Keratinocyte (primary cell): ENCODE data around the gene IRF4. TPM values are rescaled to one million over a fixed set of nuclear protein-coding genes. Genes with fewer than 3 reads are reported as not detected.

Experiments
- DNase-seq: peaks from one replicate; pipeline ENCODE4 v3.0.0-alpha.2; 2011; ENCODE audit warnings: low read depth, missing footprints, low spot score
- FAIRE-seq: peaks from 2 replicates; lab custom pipeline; 2011; peaks lifted over from hg19 to GRCh38; lab: Jason Lieb, UNC
- H2AFZ ChIP-seq: 2 replicates; pipeline ENCODE4 v1.6.0; 2012; ENCODE audit warnings: low read length, control low read depth, inconsistent platforms; ENCODE audit not compliant: control insufficient read depth
- H3K27ac ChIP-seq: 2 replicates; pipeline ENCODE4 v1.5.1; 2011; ENCODE audit warnings: low read length; ENCODE audit not compliant: control insufficient read depth, insufficient read depth
- H3K27me3 ChIP-seq: 3 replicates; pipeline ENCODE4 v1.6.0; 2011; ENCODE audit warnings: low read length; ENCODE audit not compliant: control insufficient read depth, insufficient read depth; ENCODE audit errors: extremely low read depth
- H3K36me3 ChIP-seq, 2 experiments: 2 replicates in 1 of 2; 3 replicates in 1 of 2; pipeline ENCODE4 v1.5.1; 2011; ENCODE audit warnings: low read length in 2 of 2, mild to moderate bottlenecking in 1 of 2; ENCODE audit not compliant: control insufficient read depth in 2 of 2, insufficient read depth in 2 of 2; ENCODE audit errors: extremely low read depth in 1 of 2
- H3K4me1 ChIP-seq: 3 replicates; pipeline ENCODE4 v1.5.1; 2011; ENCODE audit warnings: low read length; ENCODE audit not compliant: control insufficient read depth, insufficient read depth; ENCODE audit errors: extremely low read depth
- H3K4me2 ChIP-seq: 3 replicates; pipeline ENCODE4 v1.6.0; 2011; ENCODE audit warnings: low read depth, low read length; ENCODE audit not compliant: control insufficient read depth, insufficient read depth; ENCODE audit errors: extremely low read depth
- H3K4me3 ChIP-seq, 3 experiments: fragments of 200-600 bp in 1 of 3; sonication (generic) in 1 of 3; 2 replicates in 2 of 3; 3 replicates in 1 of 3; pipeline ENCODE4 v1.5.1; 2011 to 2016; ENCODE audit warnings: low read length in 3 of 3, mild to moderate bottlenecking in 3 of 3, control low read depth in 2 of 3, inconsistent platforms in 1 of 3, low read depth in 1 of 3, mixed read lengths in 1 of 3, mixed run types in 1 of 3, moderate library complexity in 1 of 3; ENCODE audit not compliant: control insufficient read depth in 2 of 3, insufficient read depth in 2 of 3; ENCODE audit errors: extremely low read depth in 1 of 3
- H3K79me2 ChIP-seq: 2 replicates; pipeline ENCODE4 v1.6.0; 2012; ENCODE audit warnings: low read length; ENCODE audit not compliant: control insufficient read depth, insufficient read depth
- H3K9ac ChIP-seq: 3 replicates; pipeline ENCODE4 v1.6.0; 2011; ENCODE audit warnings: low read length; ENCODE audit not compliant: control insufficient read depth, insufficient read depth; ENCODE audit errors: extremely low read depth
- H3K9me1 ChIP-seq: 3 replicates; pipeline ENCODE4 v1.6.0; 2011; ENCODE audit warnings: low read length; ENCODE audit not compliant: control insufficient read depth, insufficient read depth; ENCODE audit errors: extremely low read depth
- H3K9me3 ChIP-seq: 2 replicates; pipeline ENCODE4 v1.5.1; 2012; ENCODE audit warnings: low read depth, low read length; ENCODE audit not compliant: control insufficient read depth
- H4K20me1 ChIP-seq: 3 replicates; pipeline ENCODE4 v1.6.0; 2011; ENCODE audit warnings: low read length; ENCODE audit not compliant: control insufficient read depth, insufficient read depth; ENCODE audit errors: extremely low read depth
- EZH2 ChIP-seq: IDR thresholded peaks from one replicate; pipeline ENCODE4 v1.6.1; 2012; ENCODE audit warnings: inconsistent platforms, mild to moderate bottlenecking, low read length, moderate library complexity
- dilution Hi-C: fragments of 300-500 bp; cut with MboI; formaldehyde crosslinking; loops from one replicate; pipeline ENCODE4 v1.7.0; 2020; ENCODE audit warnings: low sequenced_read_pairs; ENCODE audit not compliant: extremely low pct_ligation_motif_present
- polyA plus RNA-seq, 5 experiments: library from polyadenylated mRNA; depleted of rRNA in 3 of 5; stranded (reverse) in 3 of 5; stranded (forward) in 1 of 5; unstranded in 1 of 5; fragments of >200 nt; gene quantifications; 1 replicate in 1 of 5; 2 replicates in 3 of 5; 3 replicates in 1 of 5; pipeline versions ENCODE4 v1.2.1 to v1.2.3, GENCODE V29; 2011 to 2012; ENCODE audit warnings: missing spikeins in 2 of 5, low read depth in 1 of 5, low replicate concordance in 1 of 5
- TF ChIP-seq, protein P1 (sequence below), 3 experiments: IDR thresholded peaks in 1 of 3; conservative IDR thresholded peaks in 1 of 3; optimal IDR thresholded peaks in 1 of 3; 2 replicates in 2 of 3; 3 replicates in 1 of 3; pipeline versions ENCODE3 to v1.5.1; 2011; ENCODE audit warnings: low read length in 3 of 3, mild to moderate bottlenecking in 3 of 3, moderate library complexity in 2 of 3, control low read depth in 1 of 3, inconsistent platforms in 1 of 3; ENCODE audit not compliant: insufficient read depth in 2 of 3; ENCODE audit errors: extremely low read depth in 1 of 3

IRF4 gene
- polyA plus RNA-seq, 1 donor (not counting 4 experiments of a cell fraction or from before 2014, with no cell fraction given), result 0.12 TPM

- Histone ChIP-seq H3K27ac (no peak overlapping the region), H3K4me3 (no peak overlapping the region), H3K9ac (no peak overlapping the region), H3K4me1 (no peaks in the 10 kb centered on the region), H3K79me2 (no peaks in the 10 kb centered on the region), H2AFZ (no peak overlapping the region), H4K20me1 (no peaks in the 10 kb centered on the region), H3K9me1 (no peaks in the 10 kb centered on the region), H3K4me2 (no peak overlapping the region), H3K36me3 (no peaks in the 10 kb centered on the region), H3K27me3 (no peaks in the 10 kb centered on the region), H3K9me3 (peaks cover 5% of the 10 kb centered on the region)
- FAIRE-seq (no peak), DNase-seq (no peak)
- no peak for TF ChIP-seq EZH2
- TF ChIP-seq, protein P1, sequence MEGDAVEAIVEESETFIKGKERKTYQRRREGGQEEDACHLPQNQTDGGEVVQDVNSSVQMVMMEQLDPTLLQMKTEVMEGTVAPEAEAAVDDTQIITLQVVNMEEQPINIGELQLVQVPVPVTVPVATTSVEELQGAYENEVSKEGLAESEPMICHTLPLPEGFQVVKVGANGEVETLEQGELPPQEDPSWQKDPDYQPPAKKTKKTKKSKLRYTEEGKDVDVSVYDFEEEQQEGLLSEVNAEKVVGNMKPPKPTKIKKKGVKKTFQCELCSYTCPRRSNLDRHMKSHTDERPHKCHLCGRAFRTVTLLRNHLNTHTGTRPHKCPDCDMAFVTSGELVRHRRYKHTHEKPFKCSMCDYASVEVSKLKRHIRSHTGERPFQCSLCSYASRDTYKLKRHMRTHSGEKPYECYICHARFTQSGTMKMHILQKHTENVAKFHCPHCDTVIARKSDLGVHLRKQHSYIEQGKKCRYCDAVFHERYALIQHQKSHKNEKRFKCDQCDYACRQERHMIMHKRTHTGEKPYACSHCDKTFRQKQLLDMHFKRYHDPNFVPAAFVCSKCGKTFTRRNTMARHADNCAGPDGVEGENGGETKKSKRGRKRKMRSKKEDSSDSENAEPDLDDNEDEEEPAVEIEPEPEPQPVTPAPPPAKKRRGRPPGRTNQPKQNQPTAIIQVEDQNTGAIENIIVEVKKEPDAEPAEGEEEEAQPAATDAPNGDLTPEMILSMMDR (optimal IDR thresholded peaks at IDR 0.05 in 1 of 3, IDR thresholded peaks at IDR 0.05 in 1 of 3, conservative IDR thresholded peaks at IDR 0.05 in 1 of 3; ENCODE audit: extremely low read depth in 1 of 3, insufficient read depth in 2 of 3, low read length in 3 of 3), result no peak
- dilution Hi-C loops, result no loop called here
Observed at GRCh38 chr6:367298-367794, 24.2 kb upstream of the IRF4 start.

DNA sequence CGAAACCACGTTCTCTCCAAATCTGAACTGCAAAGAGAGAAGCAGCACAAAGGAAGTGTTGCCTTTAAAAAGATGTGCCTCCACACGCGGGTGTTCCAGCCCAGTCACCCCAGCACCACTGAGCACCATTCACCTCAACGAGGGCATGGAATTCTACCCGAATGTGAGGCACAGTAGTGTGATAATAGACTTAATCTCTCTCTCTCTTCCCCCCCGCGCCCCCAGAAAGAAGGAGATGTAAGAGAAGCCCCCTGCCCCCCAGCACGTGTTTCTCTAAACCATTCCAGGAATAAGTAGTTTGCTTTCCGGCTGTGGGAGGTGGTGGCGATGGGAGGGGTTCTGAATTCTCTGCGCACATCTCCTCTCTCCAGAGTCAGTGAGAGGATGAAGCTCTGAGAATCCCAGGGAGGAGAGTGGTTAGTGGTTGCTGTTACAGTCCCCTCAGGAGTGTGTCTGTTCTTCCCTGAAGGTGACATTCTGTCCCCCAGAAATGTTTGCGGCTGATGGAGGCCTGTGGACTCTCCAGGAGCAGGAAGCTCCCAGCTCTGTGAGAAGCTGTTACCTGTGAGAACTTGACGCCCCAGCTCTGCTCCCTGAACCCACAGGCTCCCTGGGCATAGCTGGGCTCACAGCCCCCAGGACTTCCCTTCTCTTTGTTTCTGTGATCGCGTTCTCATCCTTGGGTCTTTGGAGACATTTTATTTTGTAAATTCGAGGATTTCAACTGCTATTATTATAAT, 23.5 kb upstream of the IRF4 start:
- Histone ChIP-seq H3K4me1 (no peaks in the 10 kb centered on the region), H3K27me3 (no peaks in the 10 kb centered on the region), H3K36me3 (no peaks in the 10 kb centered on the region), H3K27ac (no peak overlapping the region), H4K20me1 (no peaks in the 10 kb centered on the region), H3K9ac (no peak overlapping the region), H3K9me3 (peaks cover 5% of the 10 kb centered on the region), H3K79me2 (no peaks in the 10 kb centered on the region), H3K4me3 (no peak overlapping the region), H2AFZ (no peak overlapping the region), H3K9me1 (no peaks in the 10 kb centered on the region), H3K4me2 (no peak overlapping the region)
- TF ChIP-seq, protein P1 (optimal IDR thresholded peaks at IDR 0.05 in 1 of 3, IDR thresholded peaks at IDR 0.05 in 1 of 3, conservative IDR thresholded peaks at IDR 0.05 in 1 of 3; ENCODE audit: extremely low read depth in 1 of 3, insufficient read depth in 2 of 3, low read length in 3 of 3), result no peak
- TF ChIP-seq EZH2, result no peak
- DNase-seq (no peak), FAIRE-seq (no peak)
- dilution Hi-C loops, result no loop called here
